Measurements from ENCODE around the gene TRAK1. TPM values are rescaled to one million over a fixed set of nuclear protein-coding genes. Genes with fewer than 3 reads are reported as not detected.

Gene TRAK1
- total RNA-seq, 1 donor = 52.2 TPM

DNA sequence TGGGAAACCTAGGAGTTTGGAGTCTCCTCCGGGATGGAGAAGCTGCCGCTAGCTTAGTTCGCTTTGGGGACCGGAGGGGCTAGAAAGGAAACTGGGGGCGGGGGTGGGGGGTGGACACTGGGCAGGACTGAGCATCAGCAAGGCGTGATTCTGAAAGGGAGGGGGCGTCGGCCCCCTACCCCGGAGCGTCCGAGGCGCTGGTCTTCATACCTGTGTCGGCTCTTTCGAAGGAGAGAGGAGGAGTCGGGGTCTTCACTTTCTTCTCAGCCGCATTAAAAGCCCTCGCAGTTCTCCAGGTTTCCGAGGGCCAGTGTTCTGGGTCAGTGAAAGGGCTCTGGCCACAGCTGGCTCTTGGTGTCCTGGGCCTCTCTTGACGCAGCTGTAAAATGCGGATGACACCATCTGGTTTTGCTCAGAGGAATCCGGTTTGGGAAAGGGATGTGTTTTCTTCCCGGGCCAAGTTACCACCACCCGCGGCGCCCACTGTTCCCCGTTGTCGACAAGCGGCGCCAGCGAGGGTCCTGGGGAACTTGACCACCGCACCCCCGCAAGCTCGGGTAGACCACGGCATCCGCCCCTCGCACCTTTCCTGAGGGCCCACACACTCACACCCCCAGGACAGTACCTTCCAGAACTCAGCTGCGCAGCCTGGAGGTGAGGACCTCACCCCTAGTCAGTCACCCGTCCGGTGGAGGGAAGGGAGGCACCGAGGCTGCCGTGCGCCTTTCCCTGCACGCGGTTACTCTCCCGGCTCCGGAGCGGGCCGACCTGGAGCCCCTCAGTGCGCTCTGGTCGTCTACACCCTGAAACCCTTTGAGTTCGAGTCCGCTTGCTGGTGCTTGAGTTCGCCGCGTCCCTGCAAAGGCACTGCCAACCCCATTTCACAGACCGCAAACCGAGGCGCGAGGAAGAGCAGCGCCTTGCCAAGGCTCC is 174.2 kb downstream of the TRAK1 start:
- no peak for DNase-seq (ENCODE audit: low read depth)
- no peak overlapping the region for H3K4me3 ChIP-seq (ENCODE audit: low read depth, low read length)
- TF ChIP-seq, protein P1, sequence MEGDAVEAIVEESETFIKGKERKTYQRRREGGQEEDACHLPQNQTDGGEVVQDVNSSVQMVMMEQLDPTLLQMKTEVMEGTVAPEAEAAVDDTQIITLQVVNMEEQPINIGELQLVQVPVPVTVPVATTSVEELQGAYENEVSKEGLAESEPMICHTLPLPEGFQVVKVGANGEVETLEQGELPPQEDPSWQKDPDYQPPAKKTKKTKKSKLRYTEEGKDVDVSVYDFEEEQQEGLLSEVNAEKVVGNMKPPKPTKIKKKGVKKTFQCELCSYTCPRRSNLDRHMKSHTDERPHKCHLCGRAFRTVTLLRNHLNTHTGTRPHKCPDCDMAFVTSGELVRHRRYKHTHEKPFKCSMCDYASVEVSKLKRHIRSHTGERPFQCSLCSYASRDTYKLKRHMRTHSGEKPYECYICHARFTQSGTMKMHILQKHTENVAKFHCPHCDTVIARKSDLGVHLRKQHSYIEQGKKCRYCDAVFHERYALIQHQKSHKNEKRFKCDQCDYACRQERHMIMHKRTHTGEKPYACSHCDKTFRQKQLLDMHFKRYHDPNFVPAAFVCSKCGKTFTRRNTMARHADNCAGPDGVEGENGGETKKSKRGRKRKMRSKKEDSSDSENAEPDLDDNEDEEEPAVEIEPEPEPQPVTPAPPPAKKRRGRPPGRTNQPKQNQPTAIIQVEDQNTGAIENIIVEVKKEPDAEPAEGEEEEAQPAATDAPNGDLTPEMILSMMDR (IDR thresholded peaks at IDR 0.05; ENCODE audit: insufficient read depth, low read depth, low read length) = no peak

DNA sequence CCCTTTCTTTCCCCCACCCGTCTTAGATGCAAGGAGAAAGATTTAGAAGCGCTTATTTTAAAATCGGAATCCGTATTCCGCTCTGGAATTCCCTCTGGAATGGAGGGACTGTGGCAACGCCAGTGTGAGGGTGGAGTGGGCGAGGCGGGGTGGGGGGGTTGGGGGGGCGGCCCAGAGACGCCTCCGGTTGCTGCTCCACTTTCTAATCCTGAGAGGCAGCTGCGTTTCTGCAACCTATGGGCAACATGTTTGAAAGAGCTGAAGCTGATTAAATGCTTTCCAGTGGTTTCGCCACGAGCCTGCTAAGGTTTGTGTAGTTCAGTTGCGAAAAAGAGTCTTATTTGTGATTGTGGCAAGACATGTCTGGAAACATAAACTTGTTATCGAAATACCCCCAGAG is 174.9 kb downstream of the TRAK1 start, which contains the start of gene CCK:
CCK (minus strand) TSS at position 101 of the 400 bp plus-strand sequence. CDS start 2,555 bp downstream, outside the sequence.
- DNase-seq (ENCODE audit: low read depth) = no peak

DNA sequence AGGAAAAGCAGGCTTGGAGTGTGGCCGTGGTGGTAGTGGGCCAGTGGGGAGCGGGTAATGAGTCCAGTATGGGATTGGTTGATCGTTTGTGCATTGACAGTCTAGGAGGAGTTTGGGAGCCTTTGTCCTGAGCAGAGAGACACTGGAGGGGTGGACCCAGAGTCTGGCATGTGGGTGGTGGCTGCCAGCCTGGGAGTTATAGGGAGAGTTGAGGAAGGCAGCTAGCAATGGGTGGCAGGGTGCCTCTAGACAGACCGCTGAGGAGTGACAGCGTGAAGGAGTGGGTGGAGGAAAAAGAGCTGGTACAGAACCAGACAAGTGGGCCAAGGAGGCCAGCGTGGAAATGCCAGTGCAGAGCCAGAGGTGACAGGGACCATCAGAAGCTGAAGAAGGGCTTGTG is 176.7 kb downstream of the TRAK1 start:
- no peak overlapping the region for H3K4me3 ChIP-seq (ENCODE audit: low read depth, low read length)
- TF ChIP-seq, protein P1 (IDR thresholded peaks at IDR 0.05; ENCODE audit: insufficient read depth, low read depth, low read length) = no peak
- no peak for DNase-seq (ENCODE audit: low read depth)

More for the DNA sequence above, 174.9 kb downstream of the TRAK1 start, which contains the start of gene CCK:
- TF ChIP-seq, protein P1 (IDR thresholded peaks at IDR 0.05; ENCODE audit: insufficient read depth, low read depth, low read length) = no peak
- H3K4me3 ChIP-seq (ENCODE audit: low read depth, low read length) = no peak within 1 kb of the TSS

DNA sequence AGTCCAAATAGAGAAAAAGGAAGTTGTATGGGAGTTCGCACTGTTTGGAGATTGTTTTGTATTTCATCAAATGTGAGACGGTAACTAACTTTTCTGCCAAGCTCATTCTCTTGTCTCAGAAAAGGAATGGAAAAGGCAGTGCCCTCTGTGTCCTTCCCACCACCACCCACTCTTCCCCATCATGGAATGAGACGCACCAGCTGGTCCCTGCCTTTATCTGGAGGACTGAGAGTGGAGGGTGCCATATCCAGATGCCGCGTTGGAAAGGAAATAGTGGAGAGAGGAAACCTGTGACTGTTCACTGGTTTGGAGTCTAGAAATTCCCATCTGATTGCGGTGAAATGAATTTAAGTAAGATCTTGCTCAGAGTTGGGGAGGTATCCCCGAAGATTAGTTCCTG is 178.5 kb downstream of the TRAK1 start:
- TF ChIP-seq, protein P1 (IDR thresholded peaks at IDR 0.05; ENCODE audit: insufficient read depth, low read depth, low read length) = no peak
- DNase-seq (ENCODE audit: low read depth) = no peak
- no peak overlapping the region for H3K4me3 ChIP-seq (ENCODE audit: low read depth, low read length)

DNA sequence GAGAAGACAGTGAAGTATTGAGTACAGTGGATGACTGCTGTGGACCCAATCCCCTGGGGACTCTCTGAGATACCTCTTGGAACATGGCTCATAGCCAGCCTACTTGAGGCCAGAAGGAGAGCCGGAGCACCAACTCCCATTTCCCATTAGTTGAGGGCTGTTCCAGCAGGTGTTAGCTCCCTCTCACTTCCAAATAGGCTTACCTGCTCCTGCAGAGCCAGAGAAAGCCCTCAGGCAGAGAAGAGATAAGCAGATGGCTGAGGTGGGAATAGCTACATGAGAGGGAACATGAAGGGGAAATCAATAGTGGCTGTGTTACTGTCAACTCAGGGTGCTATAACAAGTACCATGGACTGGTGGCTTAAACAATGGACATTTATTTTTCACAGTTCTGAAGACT is 179.4 kb downstream of the TRAK1 start:
- no peak overlapping the region for H3K4me3 ChIP-seq (ENCODE audit: low read depth, low read length)
- TF ChIP-seq, protein P1 (IDR thresholded peaks at IDR 0.05; ENCODE audit: insufficient read depth, low read depth, low read length) = no peak
- no peak for DNase-seq (ENCODE audit: low read depth)

DNA sequence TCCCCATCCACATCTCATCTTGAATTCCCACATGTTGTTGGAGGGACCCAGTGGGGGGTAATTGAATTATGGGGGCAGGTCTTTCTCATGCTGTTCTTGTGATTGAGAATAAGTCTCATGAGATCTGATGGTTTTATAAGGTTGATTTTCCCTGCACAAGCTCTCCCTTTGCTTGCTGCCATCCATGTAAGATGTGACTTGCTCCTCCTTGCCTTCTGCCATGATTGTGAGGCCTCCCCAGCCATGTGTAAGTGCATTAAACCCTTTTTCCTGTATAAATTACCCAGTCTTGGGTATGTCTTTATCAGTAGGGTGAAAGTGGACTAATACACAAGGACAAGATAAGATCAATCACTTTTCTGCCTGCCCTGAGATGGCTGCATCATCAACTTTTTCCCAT is 180.6 kb downstream of the TRAK1 start:
- TF ChIP-seq, protein P1 (IDR thresholded peaks at IDR 0.05; ENCODE audit: insufficient read depth, low read depth, low read length) = no peak
- no peak for DNase-seq (ENCODE audit: low read depth)
- H3K4me3 ChIP-seq (ENCODE audit: low read depth, low read length) = no peak overlapping the region
